CD14-positive monocyte (primary cell): ENCODE data around the gene DOCK10. TPM values are rescaled to one million over a fixed set of nuclear protein-coding genes. Genes with fewer than 3 reads are reported as not detected.

Experiments
- DNase-seq, 3 donors: peaks; one replicate each; pipeline ENCODE4 v3.0.0-alpha.2; 2011 to 2022
- H2AFZ ChIP-seq: 2 replicates; pipeline ENCODE4 v1.6.0; 2012; ENCODE audit warnings: mild to moderate bottlenecking, low read depth, low read length, inconsistent platforms; ENCODE audit not compliant: insufficient read depth, poor library complexity, severe bottlenecking
- H3K27ac ChIP-seq, 2 donors: 1 replicate in 1 of 2; 2 replicates in 1 of 2; pipeline ENCODE4 v1.5.1; 2012 to 2013; ENCODE audit warnings: low read length in 2 of 2, control low read depth in 1 of 2, inconsistent platforms in 1 of 2, low read depth in 1 of 2, mild to moderate bottlenecking in 1 of 2
- H3K27me3 ChIP-seq, 2 donors: one replicate each; pipeline versions ENCODE4 v1.6.0 to v1.6.1; 2011 to 2013; ENCODE audit warnings: low read length in 2 of 2; ENCODE audit not compliant: control insufficient read depth in 2 of 2, insufficient read depth in 2 of 2
- H3K36me3 ChIP-seq, 2 donors: replicated peaks in 1 of 2; 1 replicate in 1 of 2; 2 replicates in 1 of 2; pipeline versions ENCODE4 v1.5.1 to v1.6.1; 2012 to 2013; ENCODE audit warnings: low read length in 2 of 2, control low read depth in 1 of 2, inconsistent platforms in 1 of 2, mild to moderate bottlenecking in 1 of 2; ENCODE audit not compliant: insufficient read depth in 2 of 2, control insufficient read depth in 1 of 2
- H3K4me1 ChIP-seq, 2 donors: 1 replicate in 1 of 2; 2 replicates in 1 of 2; pipeline versions ENCODE4 v1.5.1 to v1.6.1; 2012 to 2013; ENCODE audit warnings: low read length in 2 of 2, control low read depth in 1 of 2, inconsistent platforms in 1 of 2, mild to moderate bottlenecking in 1 of 2, moderate library complexity in 1 of 2; ENCODE audit not compliant: insufficient read depth in 2 of 2, control insufficient read depth in 1 of 2
- H3K4me2 ChIP-seq: replicated peaks from 2 replicates; pipeline ENCODE3; 2012; ENCODE audit warnings: low read length, moderate library complexity, mild to moderate bottlenecking; ENCODE audit not compliant: poor library complexity, severe bottlenecking; ENCODE audit errors: extremely low read depth
- H3K4me3 ChIP-seq, 3 experiments: fragments of 200-600 bp in 1 of 3; sonication (generic) in 1 of 3; replicated peaks in 1 of 3; 1 replicate in 2 of 3; 2 replicates in 1 of 3; pipeline ENCODE4 v1.5.1; 2011 to 2013; ENCODE audit warnings: low read length in 3 of 3, mild to moderate bottlenecking in 3 of 3, control low read depth in 2 of 3, low read depth in 2 of 3, inconsistent platforms in 1 of 3, moderate library complexity in 1 of 3
- H3K79me2 ChIP-seq: 2 replicates; pipeline ENCODE4 v1.6.0; 2012; ENCODE audit warnings: mild to moderate bottlenecking, control low read depth, inconsistent platforms, low read length, moderate library complexity; ENCODE audit not compliant: insufficient read depth
- H3K9ac ChIP-seq: 2 replicates; pipeline ENCODE4 v1.6.0; 2017; ENCODE audit warnings: low read length, mild to moderate bottlenecking; ENCODE audit not compliant: insufficient read depth, poor library complexity, severe bottlenecking
- H3K9me3 ChIP-seq, 2 donors: replicated peaks in 1 of 2; 1 replicate in 1 of 2; 2 replicates in 1 of 2; pipeline versions ENCODE4 v1.5.1 to v1.6.1; 2012 to 2013; ENCODE audit warnings: low read length in 2 of 2, control low read depth in 1 of 2; ENCODE audit not compliant: control insufficient read depth in 1 of 2, insufficient read depth in 1 of 2
- H4K20me1 ChIP-seq: 2 replicates; pipeline ENCODE4 v1.6.0; 2012; ENCODE audit warnings: mild to moderate bottlenecking, low read length, control low read depth, moderate library complexity; ENCODE audit not compliant: insufficient read depth
- H3K27ac Mint-ChIP-seq, 7 donors: one replicate each; pipeline ENCODE4 v1.8.0; 2020; ENCODE audit warnings: mild to moderate bottlenecking in 7 of 7, mixed read lengths in 7 of 7, moderate library complexity in 6 of 7, inconsistent platforms in 2 of 7
- H3K27me3 Mint-ChIP-seq, 3 donors: one replicate each; pipeline ENCODE4 v1.8.0; 2021 to 2022; ENCODE audit warnings: low read depth in 3 of 3, mild to moderate bottlenecking in 3 of 3, mixed read lengths in 3 of 3, moderate library complexity in 3 of 3, inconsistent platforms in 1 of 3
- H3K36me3 Mint-ChIP-seq, 2 donors: one replicate each; pipeline ENCODE4 v1.8.0; 2020; ENCODE audit warnings: mixed read lengths in 2 of 2, inconsistent platforms in 1 of 2, mild to moderate bottlenecking in 1 of 2
- H3K4me1 Mint-ChIP-seq: one replicate; pipeline ENCODE4 v1.8.0; 2020; ENCODE audit warnings: mild to moderate bottlenecking, mixed read lengths
- H3K4me3 Mint-ChIP-seq, 2 donors: one replicate each; pipeline ENCODE4 v1.8.0; 2020; ENCODE audit warnings: mild to moderate bottlenecking in 2 of 2, mixed read lengths in 2 of 2, moderate library complexity in 1 of 2
- H3K9me3 Mint-ChIP-seq, 7 donors: one replicate each; pipeline ENCODE4 v1.8.0; 2020 to 2022; ENCODE audit warnings: mixed read lengths in 7 of 7, mild to moderate bottlenecking in 6 of 7, moderate library complexity in 6 of 7, inconsistent platforms in 2 of 7
- CTCF ChIP-seq: fragments of 200-600 bp; IDR thresholded peaks from one replicate; pipeline ENCODE4 v1.8.0; 2022; ENCODE audit warnings: antibody characterized with exemption, mild to moderate bottlenecking
- WGBS: methylation state at CpG from one replicate; pipeline ENCODE4 v1.1.5; 2013; ENCODE audit warnings: missing lambda C conversion rate; ENCODE audit not compliant: insufficient coverage; 5-methylcytosine and 5-hydroxymethylcytosine counted together
- intact Hi-C, 2 donors: fragments of 100-400 bp; cut with micrococcal nuclease; formaldehyde crosslinking; loops; one replicate each; pipeline versions ENCODE4 v1.15.0 to v1.15.1; 2023
- polyA plus RNA-seq, 3 donors: library from polyadenylated mRNA; depleted of rRNA in 1 of 3; unstranded in 2 of 3; stranded (reverse) in 1 of 3; fragments of 300-500 nt in 2 of 3; fragments of >200 nt in 1 of 3; fragmentation: Illumina TruSeq in 2 of 3; gene quantifications; 1 replicate in 2 of 3; 2 replicates in 1 of 3; pipeline ENCODE4 v1.2.3, GENCODE V29; 2012 to 2021

The DOCK10 gene
- polyA plus RNA-seq, 3 donors: 9.5 to 30.9 (median 16.5) TPM

GRCh38 chr2:224777559-224777930 lies 264.7 kb downstream of the DOCK10 start:
- TF ChIP-seq CTCF: no peak
- peaks cover 52 to 80% of the 10 kb centered on the region in 2 donors for H3K36me3 ChIP-seq
- intact Hi-C loops: loop anchor here in 1 of 2 donors (5.0 kb wide), 1 partner anchor 420 kb away; no protein-coding TSS in a partner anchor
- Mint-ChIP-seq H3K27ac (no peak overlapping the region), H3K4me3 (no peak overlapping the region), H3K27me3 (no peaks in the 10 kb centered on the region), H3K9me3 (no peaks in the 10 kb centered on the region), H3K36me3 (peaks cover 51 to 67% of the 10 kb centered on the region in 2 donors), H3K4me1 (peaks cover 5% of the 10 kb centered on the region)
- no peaks in the 10 kb centered on the region for H3K27me3 ChIP-seq
- H3K9me3 ChIP-seq: no peaks in the 10 kb centered on the region
- no peak overlapping the region for H2AFZ ChIP-seq
- no peaks in the 10 kb centered on the region for H3K79me2 ChIP-seq
- no peak overlapping the region for H3K4me2 ChIP-seq
- DNase-seq: no peak
- no peaks in the 10 kb centered on the region for H4K20me1 ChIP-seq
- no peak overlapping the region for H3K27ac ChIP-seq
- H3K4me1 ChIP-seq: no peaks in the 10 kb centered on the region
- H3K4me3 ChIP-seq: no peak overlapping the region
- WGBS: 88% methylated on average over 2 of the region's 3 CpGs
- H3K9ac ChIP-seq: no peak overlapping the region

- Mint-ChIP-seq H3K27me3 (no peaks in the 10 kb centered on the region), H3K27ac (peak overlapping the region in 4 of 7 donors; percentile 5 to 23 (median 12)), H3K36me3 (peaks cover 50 to 68% of the 10 kb centered on the region in 2 donors), H3K9me3 (no peaks in the 10 kb centered on the region), H3K4me1 (peaks cover 5% of the 10 kb centered on the region), H3K4me3 (no peak overlapping the region)
- H3K27ac ChIP-seq: no peak overlapping the region
- DNase-seq: no peak
- H3K9ac ChIP-seq: no peak overlapping the region
- WGBS: 94% methylated on average over 5 of the region's 6 CpGs
- no peaks in the 10 kb centered on the region for H3K4me1 ChIP-seq
- H3K9me3 ChIP-seq: no peaks in the 10 kb centered on the region
- H3K4me2 ChIP-seq: no peak overlapping the region
- no peaks in the 10 kb centered on the region for H3K27me3 ChIP-seq
- intact Hi-C loops: loop anchor here in 1 of 2 donors (5.0 kb wide), 1 partner anchor 420 kb away; no protein-coding TSS in a partner anchor
- no peak overlapping the region for H3K4me3 ChIP-seq
- no peak overlapping the region for H2AFZ ChIP-seq
- H3K36me3 ChIP-seq: peaks cover 57 to 80% of the 10 kb centered on the region in 2 donors
- H3K79me2 ChIP-seq: no peaks in the 10 kb centered on the region
- no peak for TF ChIP-seq CTCF
- no peaks in the 10 kb centered on the region for H4K20me1 ChIP-seq
Measured at GRCh38 chr2:224776795-224777558, 265.3 kb downstream of the DOCK10 start.
